Measurements from ENCODE around the gene TTC12. TPM values are rescaled to one million over a fixed set of nuclear protein-coding genes. Genes with fewer than 3 reads are reported as not detected.

The TTC12 gene
- total and polyA plus RNA-seq, 2 of the 13 experiments (the other 11 are each of a cell fraction or from before 2014, with no cell fraction given): 5.4 to 11.6 TPM

DNA sequence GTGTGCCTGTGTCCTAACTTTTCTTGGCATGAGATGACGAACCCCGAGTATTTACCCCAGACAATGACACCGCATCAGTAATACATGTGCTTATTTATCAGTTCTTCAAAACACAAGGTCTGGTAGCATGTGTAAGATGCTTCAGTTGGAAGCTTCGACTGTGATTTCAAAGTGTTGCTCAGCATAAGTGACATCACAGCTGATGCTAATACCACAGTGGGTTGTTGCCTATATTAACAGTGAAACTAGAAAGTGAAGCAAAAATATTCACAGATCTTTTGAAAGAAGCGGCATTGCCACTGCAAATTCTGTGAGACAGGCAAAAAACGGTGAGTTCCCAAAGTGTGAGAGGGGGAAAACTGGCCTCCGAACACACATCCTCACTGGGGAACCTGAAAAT is 18.4 kb upstream of the TTC12 start:
- Histone ChIP-seq H2AFZ (ENCODE audit: low read length) (no peak overlapping the region), H3K79me2 (ENCODE audit: insufficient read depth, low read length) (no peaks in the 10 kb centered on the region), H3K4me1 (ENCODE audit: insufficient read depth, low read length) (no peaks in the 10 kb centered on the region), H3K4me3 (replicated peaks in 1 of 3; ENCODE audit: insufficient read depth in 1 of 3, low read depth in 2 of 3, low read length in 3 of 3) (no peak overlapping the region), H3K9me3 (ENCODE audit: low read length) (no peaks in the 10 kb centered on the region), H3K9ac (ENCODE audit: insufficient read depth, low read depth, low read length) (no peak overlapping the region), H3K27me3 (ENCODE audit: control insufficient read depth in 1 of 2, insufficient read depth in 2 of 2, low read length in 2 of 2) (0 out of 5 replicates have a peak, but pooled peaks cover 0 to 3% of the 10 kb centered on the region in 2 experiments), H3K27ac (ENCODE audit: extremely low read length, insufficient read depth, low read length) (no peak overlapping the region), H3K36me3 (replicated peaks in 1 of 2; ENCODE audit: control insufficient read depth in 1 of 2, insufficient read depth in 2 of 2, low read length in 2 of 2) (no peaks in the 10 kb centered on the region), H3K4me2 (ENCODE audit: low read depth, low read length) (no peak overlapping the region), H4K20me1 (ENCODE audit: insufficient read depth, low read length) (no peaks in the 10 kb centered on the region)
- no peak for DNase-seq (ENCODE audit: low spot score)
- POLR2A ChIA-PET: no interaction called here
- in situ Hi-C loops (cut with HindIII; ENCODE audit: extremely low pct_ligation_motif_present, low pct_unique_long_range_greater_than_20kb) (loop anchor here (25.0 kb wide), 1 partner anchor 459 kb away; no protein-coding TSS in a partner anchor), intact Hi-C loops (cut with micrococcal nuclease; ENCODE audit: unreplicated experiment) (no loop called here)
- TF ChIP-seq, protein P1, sequence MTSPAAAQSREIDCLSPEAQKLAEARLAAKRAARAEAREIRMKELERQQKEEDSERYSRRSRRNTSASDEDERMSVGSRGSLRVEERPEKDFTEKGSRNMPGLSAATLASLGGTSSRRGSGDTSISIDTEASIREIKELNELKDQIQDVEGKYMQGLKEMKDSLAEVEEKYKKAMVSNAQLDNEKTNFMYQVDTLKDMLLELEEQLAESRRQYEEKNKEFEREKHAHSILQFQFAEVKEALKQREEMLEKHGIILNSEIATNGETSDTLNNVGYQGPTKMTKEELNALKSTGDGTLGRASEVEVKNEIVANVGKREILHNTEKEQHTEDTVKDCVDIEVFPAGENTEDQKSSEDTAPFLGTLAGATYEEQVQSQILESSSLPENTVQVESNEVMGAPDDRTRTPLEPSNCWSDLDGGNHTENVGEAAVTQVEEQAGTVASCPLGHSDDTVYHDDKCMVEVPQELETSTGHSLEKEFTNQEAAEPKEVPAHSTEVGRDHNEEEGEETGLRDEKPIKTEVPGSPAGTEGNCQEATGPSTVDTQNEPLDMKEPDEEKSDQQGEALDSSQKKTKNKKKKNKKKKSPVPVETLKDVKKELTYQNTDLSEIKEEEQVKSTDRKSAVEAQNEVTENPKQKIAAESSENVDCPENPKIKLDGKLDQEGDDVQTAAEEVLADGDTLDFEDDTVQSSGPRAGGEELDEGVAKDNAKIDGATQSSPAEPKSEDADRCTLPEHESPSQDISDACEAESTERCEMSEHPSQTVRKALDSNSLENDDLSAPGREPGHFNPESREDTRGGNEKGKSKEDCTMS (CRISPR knock-in tag; conservative IDR thresholded peaks at IDR 0.05): no peak
- TF ChIP-seq, protein P2, sequence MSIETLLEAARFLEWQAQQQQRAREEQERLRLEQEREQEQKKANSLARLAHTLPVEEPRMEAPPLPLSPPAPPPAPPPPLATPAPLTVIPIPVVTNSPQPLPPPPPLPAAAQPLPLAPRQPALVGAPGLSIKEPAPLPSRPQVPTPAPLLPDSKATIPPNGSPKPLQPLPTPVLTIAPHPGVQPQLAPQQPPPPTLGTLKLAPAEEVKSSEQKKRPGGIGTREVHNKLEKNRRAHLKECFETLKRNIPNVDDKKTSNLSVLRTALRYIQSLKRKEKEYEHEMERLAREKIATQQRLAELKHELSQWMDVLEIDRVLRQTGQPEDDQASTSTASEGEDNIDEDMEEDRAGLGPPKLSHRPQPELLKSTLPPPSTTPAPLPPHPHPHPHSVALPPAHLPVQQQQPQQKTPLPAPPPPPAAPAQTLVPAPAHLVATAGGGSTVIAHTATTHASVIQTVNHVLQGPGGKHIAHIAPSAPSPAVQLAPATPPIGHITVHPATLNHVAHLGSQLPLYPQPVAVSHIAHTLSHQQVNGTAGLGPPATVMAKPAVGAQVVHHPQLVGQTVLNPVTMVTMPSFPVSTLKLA (IDR thresholded peaks at IDR 0.05): peak; percentile 23; the same call in 1 of the 2 replicates
- CTCF ChIA-PET (ENCODE audit: low intra/inter-chr PET ratio, low total read pairs): no interaction called here
- FAIRE-seq: no peak
- WGBS (ENCODE audit: low lambda C conversion rate): 53% methylated on average over 7 of the region's 7 CpGs
- no peak for ATAC-seq
- BruUV-seq (replicated peaks): no TSS peak

Measured in HepG2 (cell line).